ENCODE data around the gene TVP23A. TPM values are rescaled to one million over a fixed set of nuclear protein-coding genes. Genes with fewer than 3 reads are reported as not detected.
A peak's percentile ranks its signal among the peaks of the same experiment; 100 is the strongest.

The TVP23A gene
- total RNA-seq, 1 donor from 2014 or later, result 2.5 TPM

DNA sequence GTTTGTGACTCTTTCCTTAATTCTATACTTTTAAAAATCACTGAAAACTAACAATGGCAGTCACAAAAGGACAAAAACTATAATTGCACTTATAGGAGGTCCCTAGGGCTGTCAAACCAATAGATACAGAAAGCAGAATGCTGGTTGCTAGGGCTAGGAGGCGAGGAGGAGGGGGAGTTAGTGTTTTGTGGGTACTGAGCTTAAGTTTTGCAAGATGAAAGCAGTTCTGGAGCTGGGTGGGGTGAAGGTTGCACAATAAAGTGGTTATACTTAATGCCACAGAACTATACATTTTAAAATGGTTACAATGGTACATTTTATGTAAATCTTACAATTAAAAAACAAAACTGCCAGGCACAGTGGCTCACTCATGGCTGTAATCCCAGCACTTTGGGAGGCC lies 47.7 kb downstream of the TVP23A start:
- H3K36me3 Mint-ChIP-seq, result peaks cover 4% of the 10 kb centered on the region
- no peaks in the 10 kb centered on the region for H3K4me1 Mint-ChIP-seq (ENCODE audit: unreplicated experiment)
- H3K4me3 Mint-ChIP-seq, result no peak overlapping the region
- no peak overlapping the region for H3K27ac Mint-ChIP-seq
- TF ChIP-seq, protein P1, sequence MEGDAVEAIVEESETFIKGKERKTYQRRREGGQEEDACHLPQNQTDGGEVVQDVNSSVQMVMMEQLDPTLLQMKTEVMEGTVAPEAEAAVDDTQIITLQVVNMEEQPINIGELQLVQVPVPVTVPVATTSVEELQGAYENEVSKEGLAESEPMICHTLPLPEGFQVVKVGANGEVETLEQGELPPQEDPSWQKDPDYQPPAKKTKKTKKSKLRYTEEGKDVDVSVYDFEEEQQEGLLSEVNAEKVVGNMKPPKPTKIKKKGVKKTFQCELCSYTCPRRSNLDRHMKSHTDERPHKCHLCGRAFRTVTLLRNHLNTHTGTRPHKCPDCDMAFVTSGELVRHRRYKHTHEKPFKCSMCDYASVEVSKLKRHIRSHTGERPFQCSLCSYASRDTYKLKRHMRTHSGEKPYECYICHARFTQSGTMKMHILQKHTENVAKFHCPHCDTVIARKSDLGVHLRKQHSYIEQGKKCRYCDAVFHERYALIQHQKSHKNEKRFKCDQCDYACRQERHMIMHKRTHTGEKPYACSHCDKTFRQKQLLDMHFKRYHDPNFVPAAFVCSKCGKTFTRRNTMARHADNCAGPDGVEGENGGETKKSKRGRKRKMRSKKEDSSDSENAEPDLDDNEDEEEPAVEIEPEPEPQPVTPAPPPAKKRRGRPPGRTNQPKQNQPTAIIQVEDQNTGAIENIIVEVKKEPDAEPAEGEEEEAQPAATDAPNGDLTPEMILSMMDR (conservative IDR thresholded peaks at IDR 0.05), result no peak
- no peak for DNase-seq (ENCODE audit: extremely low spot score, unreplicated experiment)
- no peaks in the 10 kb centered on the region for H3K9me3 Mint-ChIP-seq
- no peaks in the 10 kb centered on the region for H3K27me3 Mint-ChIP-seq

DNA sequence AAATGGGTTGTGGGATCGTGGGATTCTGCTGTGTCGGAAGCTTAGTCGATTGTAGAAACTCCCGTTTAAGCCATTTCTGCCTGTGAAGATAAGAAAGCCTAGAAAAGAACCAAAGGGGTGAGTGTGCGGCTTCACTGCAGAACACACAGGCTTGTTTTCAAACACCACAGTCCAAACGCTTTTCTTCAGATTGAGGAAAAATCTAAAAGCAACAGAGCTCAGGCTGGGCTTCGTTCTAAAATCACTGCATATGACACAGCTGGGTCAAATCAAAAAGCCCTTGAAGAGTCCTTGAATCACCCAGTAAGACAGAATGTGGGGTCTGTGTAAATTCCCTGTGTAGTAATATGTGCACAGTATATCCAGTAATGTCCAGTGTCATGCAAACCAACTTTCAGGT lies 49.2 kb downstream of the TVP23A start:
- Mint-ChIP-seq H3K36me3 (peaks cover 4% of the 10 kb centered on the region), H3K27me3 (no peaks in the 10 kb centered on the region), H3K27ac (no peak overlapping the region), H3K9me3 (no peaks in the 10 kb centered on the region), H3K4me3 (no peak overlapping the region), H3K4me1 (ENCODE audit: unreplicated experiment) (no peaks in the 10 kb centered on the region)
- DNase-seq (ENCODE audit: extremely low spot score, unreplicated experiment), result no peak
- TF ChIP-seq, protein P1 (conservative IDR thresholded peaks at IDR 0.05), result no peak

DNA sequence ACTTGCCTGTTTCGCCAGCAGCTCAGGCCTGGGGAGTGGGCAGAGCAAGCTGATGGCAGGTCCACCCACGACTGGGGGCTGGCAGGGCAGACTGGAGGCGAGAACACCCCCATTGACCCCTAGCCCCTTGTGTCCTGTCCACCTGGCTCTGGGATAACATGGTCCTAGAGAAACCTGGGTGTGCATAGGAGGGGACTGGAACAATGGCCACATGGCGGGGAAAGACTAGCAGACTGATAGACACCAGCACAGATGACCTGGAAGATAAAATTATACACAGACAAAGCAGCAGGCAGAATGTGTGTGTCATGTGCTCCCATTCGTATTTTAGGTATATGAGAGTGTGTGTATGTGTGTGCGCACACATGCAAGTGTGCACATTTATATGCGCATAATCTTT lies 51.5 kb downstream of the TVP23A start:
- no peak overlapping the region for H3K4me3 Mint-ChIP-seq
- H3K27ac Mint-ChIP-seq, result no peak overlapping the region
- no peaks in the 10 kb centered on the region for H3K27me3 Mint-ChIP-seq
- peaks cover 16% of the 10 kb centered on the region for H3K36me3 Mint-ChIP-seq
- no peaks in the 10 kb centered on the region for H3K4me1 Mint-ChIP-seq (ENCODE audit: unreplicated experiment)
- no peak for DNase-seq (ENCODE audit: extremely low spot score, unreplicated experiment)
- TF ChIP-seq, protein P1 (conservative IDR thresholded peaks at IDR 0.05), result no peak
- no peaks in the 10 kb centered on the region for H3K9me3 Mint-ChIP-seq

DNA sequence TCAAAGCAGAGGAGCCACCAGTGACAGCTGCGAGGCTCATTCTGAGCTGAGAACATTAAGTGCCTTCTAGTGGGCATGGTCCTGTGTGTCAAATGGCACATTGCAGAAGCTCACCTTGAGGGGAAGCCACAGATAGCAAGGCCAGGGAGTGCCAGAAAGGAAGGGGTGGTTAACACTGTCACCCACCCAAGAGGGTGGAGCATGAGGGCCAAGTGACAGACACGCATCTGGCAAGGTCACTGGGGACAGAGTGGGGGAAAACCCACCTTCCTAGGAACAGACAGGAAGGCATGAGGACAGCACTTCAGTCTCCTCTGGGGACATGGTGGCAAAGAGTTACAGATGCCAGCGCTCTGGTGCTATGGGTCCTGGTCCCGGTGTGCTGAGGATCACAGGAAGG lies 52.8 kb downstream of the TVP23A start:
- H3K9me3 Mint-ChIP-seq, result no peaks in the 10 kb centered on the region
- H3K4me3 Mint-ChIP-seq, result no peak overlapping the region
- H3K27ac Mint-ChIP-seq, result peak overlapping the region; percentile 6
- H3K27me3 Mint-ChIP-seq, result no peaks in the 10 kb centered on the region
- H3K4me1 Mint-ChIP-seq (ENCODE audit: unreplicated experiment), result no peaks in the 10 kb centered on the region
- peaks cover 22% of the 10 kb centered on the region for H3K36me3 Mint-ChIP-seq
- no peak for DNase-seq (ENCODE audit: extremely low spot score, unreplicated experiment)
- TF ChIP-seq, protein P1 (conservative IDR thresholded peaks at IDR 0.05), result no peak

DNA sequence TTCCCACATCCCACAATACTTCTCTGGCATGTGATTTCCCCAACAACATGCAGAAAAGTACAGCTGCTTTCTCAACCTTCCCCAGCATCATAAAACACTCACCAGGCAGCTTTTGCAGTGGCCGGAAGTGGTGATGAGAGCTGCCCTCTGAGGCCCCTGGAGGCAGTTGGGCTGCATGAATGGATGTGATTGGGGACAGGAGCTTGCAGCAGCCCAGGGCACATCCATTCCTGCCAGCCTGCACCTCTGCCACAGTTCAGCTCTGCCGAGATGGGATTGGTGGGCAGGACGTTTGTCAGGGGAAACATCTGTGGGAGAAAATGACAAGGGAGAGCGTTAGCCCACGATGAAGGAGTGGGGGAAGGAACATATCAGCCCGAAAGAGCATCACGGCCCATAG lies 55.1 kb downstream of the TVP23A start:
- H3K9me3 Mint-ChIP-seq, result no peaks in the 10 kb centered on the region
- H3K27me3 Mint-ChIP-seq, result no peaks in the 10 kb centered on the region
- TF ChIP-seq, protein P1 (conservative IDR thresholded peaks at IDR 0.05), result no peak
- no peaks in the 10 kb centered on the region for H3K4me1 Mint-ChIP-seq (ENCODE audit: unreplicated experiment)
- H3K27ac Mint-ChIP-seq, result no peak overlapping the region
- H3K4me3 Mint-ChIP-seq, result no peak overlapping the region
- DNase-seq (ENCODE audit: extremely low spot score, unreplicated experiment), result no peak
- H3K36me3 Mint-ChIP-seq, result peaks cover 29% of the 10 kb centered on the region

Measured in type B pancreatic cell (in vitro differentiated cells).